Uterus (tissue), 2 donors: Measurements from ENCODE around the gene KRTAP10-9.

Source experiments
- CTCF ChIP-seq, 4 experiments: fragments of 200-600 bp in 2 of 4; fragments of 450-650 bp in 2 of 4; sonication (generic) in 2 of 4; IDR thresholded peaks; one replicate each; pipeline ENCODE4 v1.5.1; 2016 to 2019; ENCODE audit warnings: antibody characterized with exemption in 4 of 4, mild to moderate bottlenecking in 2 of 4, moderate library complexity in 1 of 4
- POLR2A ChIP-seq, 2 donors: fragments of 450-650 bp; IDR thresholded peaks; one replicate each; pipeline ENCODE4 v1.6.1; 2016; ENCODE audit warnings: antibody characterized with exemption in 2 of 2, mild to moderate bottlenecking in 1 of 2, moderate library complexity in 1 of 2

GRCh38 chr21:44596068-44596725 lies 30.7 kb upstream of the KRTAP10-9 start:
- TF ChIP-seq CTCF (IDR thresholded peaks at IDR 0.05) (no peak), POLR2A (IDR thresholded peaks at IDR 0.05) (no peak)
